Head of caudate nucleus (tissue), 42 donors: Measurements from ENCODE around the gene IGSF9B.

Experiments
- DNase-seq, 42 donors: peaks; one replicate each; pipeline versions ENCODE4 v3.0.0 to v3.0.0-alpha.2; 2020 to 2021; ENCODE audit warnings: mixed read lengths in 7 of 42
- intact Hi-C: fragments of 100-400 bp; cut with DNase I; formaldehyde crosslinking; loops from one replicate; pipeline ENCODE4 v1.15.0; 2022

Gene IGSF9B

GRCh38 chr11:133929401-133930052 lies 27.2 kb downstream of the IGSF9B start:
- DNase-seq, result no peak
- intact Hi-C loops, result no loop called here

DNA sequence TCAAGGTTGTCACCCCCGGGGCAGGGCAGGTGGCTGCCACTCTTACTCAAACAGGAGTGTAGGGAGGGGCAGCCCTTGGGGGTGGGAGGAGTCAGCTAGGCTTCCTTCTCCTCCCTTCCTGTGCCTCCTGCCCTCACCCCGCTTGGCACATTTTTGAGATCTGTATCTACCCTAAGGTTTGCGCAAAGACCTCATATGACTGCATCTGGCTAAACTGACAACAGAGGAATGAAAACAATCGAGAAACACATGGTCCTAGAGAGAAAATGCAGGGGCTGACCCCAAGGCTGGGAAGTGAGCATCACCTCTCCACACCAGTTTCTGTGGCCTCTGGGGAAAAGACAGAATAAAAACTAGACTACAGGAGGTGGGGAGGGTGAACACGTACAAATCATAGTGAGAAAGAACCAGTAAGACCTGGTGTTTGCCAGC lies 28.1 kb downstream of the IGSF9B start:
- intact Hi-C loops, result no loop called here
- peak in 1 of 42 donors; percentile 23 for DNase-seq

DNA sequence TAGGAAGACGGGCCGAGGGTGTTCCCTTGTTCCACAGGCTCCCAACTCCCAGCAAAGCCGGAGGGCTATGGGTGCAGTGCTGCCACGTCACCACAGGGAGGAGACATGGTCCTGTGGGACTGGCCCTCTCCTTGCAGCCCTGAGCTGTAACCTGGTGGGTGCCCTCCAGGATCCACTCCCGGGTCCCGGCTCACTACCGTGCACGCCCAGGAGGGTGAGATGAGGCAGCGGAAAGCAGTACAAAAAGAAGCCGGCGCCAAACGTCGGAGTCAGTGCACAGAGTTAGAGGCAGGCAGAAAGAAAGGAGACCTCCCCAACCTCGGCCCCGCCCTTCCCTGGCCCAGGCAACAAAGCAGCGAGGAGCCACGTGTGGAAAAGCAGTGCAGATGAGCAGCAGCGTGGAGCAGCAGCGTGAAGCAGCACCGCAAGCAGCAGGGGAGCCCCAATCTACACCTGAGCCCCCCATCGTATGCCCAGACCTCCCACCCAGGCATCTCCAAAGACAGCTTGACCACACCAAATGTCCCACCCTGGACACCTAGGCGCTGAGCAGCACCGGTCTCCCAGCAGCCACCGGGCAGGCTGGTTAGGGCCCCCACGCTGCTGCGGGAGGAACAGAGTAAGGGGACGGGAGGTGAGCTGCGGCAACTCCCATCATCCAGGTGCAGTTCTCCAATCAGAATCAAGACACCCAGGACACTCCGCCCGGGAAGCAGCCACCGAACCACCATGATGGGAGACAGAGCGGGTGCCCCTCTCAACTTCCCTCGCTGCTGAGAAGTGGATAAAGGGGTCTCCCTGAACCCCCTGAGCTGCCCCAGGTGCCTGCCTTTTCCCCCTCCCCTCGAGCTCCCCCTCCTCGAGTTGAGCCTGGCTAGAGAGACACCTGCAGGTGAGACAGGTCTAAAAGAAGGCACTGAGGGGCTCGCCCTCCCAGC lies 28.8 kb downstream of the IGSF9B start:
- peak; percentile 60 to 88 (median 77) for DNase-seq
- intact Hi-C loops, result no loop called here

DNA sequence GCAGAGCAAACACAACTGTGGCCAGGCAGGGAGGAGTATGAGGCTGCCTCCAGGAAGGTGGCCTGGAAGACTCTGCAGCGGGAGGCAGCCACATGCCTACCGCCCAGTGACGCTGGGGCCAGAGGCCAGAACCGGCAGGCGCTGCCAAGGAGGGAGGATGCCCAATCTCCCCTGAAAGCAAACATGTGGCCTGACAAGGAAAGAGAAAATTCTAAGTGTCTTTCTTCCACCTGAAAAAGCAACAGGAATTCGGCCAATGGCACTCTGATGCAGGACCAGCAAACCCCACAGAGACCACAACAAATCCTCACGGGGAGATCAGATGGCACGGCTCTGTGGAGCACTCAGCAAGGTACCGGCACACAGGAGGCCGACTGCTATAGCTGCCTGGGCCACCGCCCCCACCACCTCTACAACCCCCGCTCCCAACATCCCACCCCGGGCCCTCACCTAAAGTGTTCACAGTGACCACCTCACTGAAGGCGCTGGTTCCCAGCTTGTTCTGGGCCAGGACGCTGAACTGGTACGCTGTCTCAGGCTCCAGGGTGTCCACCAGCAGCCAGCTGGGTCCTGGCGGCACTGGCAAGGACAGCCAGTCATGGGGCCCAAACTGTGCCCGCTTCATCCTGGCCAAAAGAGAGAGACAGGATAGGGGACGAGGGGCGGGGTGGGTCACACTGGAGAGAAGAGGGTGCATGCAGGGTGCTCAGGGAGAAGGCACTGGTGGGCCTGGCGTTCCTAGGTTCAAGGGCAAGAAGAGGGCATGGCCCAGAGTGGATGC lies 30.1 kb downstream of the IGSF9B start:
- no peak for DNase-seq
- intact Hi-C loops, result no loop called here

GRCh38 chr11:133925756-133926155 lies 31.0 kb downstream of the IGSF9B start:
- intact Hi-C loops, result no loop called here
- no peak for DNase-seq

DNA sequence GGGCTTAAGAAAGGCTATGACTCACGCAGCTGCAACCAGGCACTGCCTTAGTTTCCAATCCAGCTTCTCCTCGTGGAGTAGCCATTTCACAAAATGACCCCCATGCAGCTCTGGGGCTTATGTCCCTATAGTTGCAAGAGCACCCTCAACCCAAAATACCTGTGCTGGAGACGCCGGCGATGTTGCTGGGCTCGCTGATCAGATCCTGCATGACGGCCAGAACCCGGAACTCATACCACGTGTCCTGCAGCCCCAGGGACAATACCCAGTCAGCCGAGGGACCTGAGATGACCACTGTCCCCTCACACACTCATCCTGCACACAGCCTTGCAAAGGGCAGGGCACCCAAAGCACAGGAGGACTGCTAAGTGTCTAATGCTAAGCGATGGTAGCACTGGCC lies 32.1 kb downstream of the IGSF9B start:
- intact Hi-C loops, result no loop called here
- no peak for DNase-seq

DNA sequence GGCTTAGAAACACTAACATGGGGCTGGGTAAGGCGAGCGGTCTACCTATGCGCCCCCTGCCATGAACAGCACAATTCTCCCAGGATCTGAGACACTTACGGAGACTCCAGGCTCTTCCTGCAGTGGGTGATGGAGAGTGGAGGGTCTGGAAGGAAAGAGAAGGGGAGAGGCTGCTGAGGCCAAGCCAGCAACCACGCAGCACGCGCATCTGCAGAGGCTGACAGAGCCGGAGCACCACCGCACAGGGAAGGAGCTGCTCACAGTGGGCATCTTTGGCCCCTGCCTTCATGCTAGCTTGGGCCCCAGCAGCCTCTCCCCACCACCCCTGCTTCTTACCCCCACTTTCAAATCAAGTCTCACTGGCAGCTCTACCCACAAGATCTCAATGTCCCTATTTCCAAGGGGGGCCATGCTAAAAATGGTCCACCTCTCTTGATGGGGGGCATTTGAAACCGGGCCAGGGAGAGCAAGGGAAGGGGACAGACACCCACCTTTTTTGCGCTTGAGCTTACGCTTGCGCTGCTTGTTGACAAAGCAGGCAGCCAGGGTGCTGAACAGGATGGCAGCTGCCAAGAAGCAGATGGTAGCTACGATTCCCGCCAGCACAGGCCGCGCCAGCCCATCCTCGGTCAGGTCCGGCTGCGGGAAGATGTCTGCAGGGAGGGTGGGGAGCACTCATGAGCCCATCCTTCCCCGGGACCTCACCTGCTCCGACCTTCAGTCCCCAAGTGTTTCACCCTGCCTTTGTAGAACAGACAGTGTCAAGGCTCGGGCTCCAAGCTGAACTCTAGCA lies 34.5 kb downstream of the IGSF9B start:
- intact Hi-C loops, result no loop called here
- DNase-seq, result no peak

GRCh38 chr11:133921513-133921912 lies 35.3 kb downstream of the IGSF9B start:
- DNase-seq, result peak in 38 of 42 donors; percentile 9 to 86 (median 64)
- intact Hi-C loops, result no loop called here

GRCh38 chr11:133921026-133921425 lies 35.7 kb downstream of the IGSF9B start:
- intact Hi-C loops, result no loop called here
- no peak for DNase-seq

GRCh38 chr11:133920109-133920990 lies 36.4 kb downstream of the IGSF9B start:
- DNase-seq, result no peak
- intact Hi-C loops, result no loop called here

GRCh38 chr11:133919330-133920108 lies 37.2 kb downstream of the IGSF9B start:
- DNase-seq, result peak in 1 of 42 donors; percentile 38
- intact Hi-C loops, result no loop called here

- no peak for DNase-seq
- intact Hi-C loops, result no loop called here
These were observed 38.0 kb downstream of the IGSF9B start for GRCh38 chr11:133918608-133919260.

GRCh38 chr11:133917921-133918607 lies 38.7 kb downstream of the IGSF9B start:
- no peak for DNase-seq
- intact Hi-C loops, result no loop called here

DNA sequence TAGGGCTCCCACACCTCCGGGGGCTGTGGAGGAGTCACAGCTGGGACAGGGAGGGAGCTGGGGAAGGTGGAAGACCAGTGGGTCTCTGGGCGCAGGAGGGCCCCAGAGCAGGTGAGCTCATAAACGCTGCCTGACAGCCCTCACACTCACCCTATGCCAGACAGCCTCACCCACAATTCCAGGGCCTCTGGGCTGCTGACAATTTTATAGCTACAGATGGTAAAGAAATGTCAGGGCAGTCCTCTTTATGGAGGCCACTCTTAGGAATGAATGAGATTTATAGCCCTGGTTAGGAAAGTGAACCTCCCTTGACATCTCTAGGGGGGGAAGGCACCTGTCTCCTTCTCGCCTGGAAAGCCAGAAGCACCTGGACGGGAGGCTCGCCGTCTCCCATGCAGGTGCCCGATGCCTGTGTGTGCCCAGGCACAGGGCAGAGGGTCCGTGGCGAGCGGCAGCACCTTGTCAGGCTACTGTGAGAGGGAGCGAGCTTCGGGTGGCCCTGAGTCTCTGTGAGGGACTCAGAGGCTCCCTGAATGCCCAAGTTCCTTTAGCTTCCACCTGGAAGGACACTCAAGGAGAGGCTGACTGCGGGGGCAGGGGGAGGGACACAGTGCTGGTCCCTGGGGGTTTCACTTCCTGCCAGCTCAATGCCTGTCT lies 39.9 kb downstream of the IGSF9B start:
- intact Hi-C loops, result no loop called here
- DNase-seq, result no peak

DNA sequence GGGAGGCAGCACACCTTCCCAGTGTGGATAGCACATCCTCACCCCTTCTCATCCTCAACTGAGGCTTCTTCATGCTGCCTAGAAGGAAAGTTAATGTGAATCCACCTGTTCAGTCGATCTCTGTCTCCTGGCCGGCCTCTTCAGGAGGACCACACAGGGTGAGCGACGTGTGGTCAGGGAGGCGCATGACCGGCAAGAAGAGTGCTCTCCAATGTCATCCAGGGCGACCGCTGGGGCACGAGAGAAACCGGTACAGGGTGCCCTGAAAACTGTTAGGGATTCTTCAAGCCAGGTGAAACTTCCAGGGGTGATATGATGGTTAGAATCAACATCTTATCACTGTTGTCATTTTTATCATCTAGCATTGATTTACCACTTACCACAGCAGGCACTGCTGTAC lies 43.0 kb downstream of the IGSF9B start:
- no peak for DNase-seq
- intact Hi-C loops, result no loop called here

GRCh38 chr11:133911171-133911570 lies 45.6 kb downstream of the IGSF9B start:
- no peak for DNase-seq
- intact Hi-C loops, result no loop called here
